Stimulated activated CD8-positive, alpha-beta memory T cell treated with anti-CD3 and anti-CD28 coated beads, Interleukin-4, amount 100 ng/mL, for 24 hours (primary cell): ENCODE data around the gene MSANTD3.
A peak's percentile ranks its signal among the peaks of the same experiment; 100 is the strongest.
"Not testable (repeated sequence)": the region's sequence is repeated elsewhere in the genome, so short reads cannot be mapped to it uniquely, and the experiment has no call there.

Source experiments
- DNase-seq: peaks from one replicate; pipeline ENCODE4 v3.0.0-alpha.2; 2020; ENCODE audit warnings: low read depth

The MSANTD3 gene

GRCh38 chr9:100426530-100427365 lies at the start of gene MSANTD3:
Gene MSANTD3, plus strand, starts transcription at chr9:100427143. Its CDS starts 14,796 bp downstream, at chr9:100441939.
- DNase-seq = peak; percentile 33

GRCh38 chr9:100379862-100380261 lies 47.1 kb upstream of the MSANTD3 start:
- no peak for DNase-seq

GRCh38 chr9:100392989-100393388 lies 34.0 kb upstream of the MSANTD3 start:
- not testable (repeated sequence) for DNase-seq

- no peak for DNase-seq
Observed at GRCh38 chr9:100394032-100394695, 32.8 kb upstream of the MSANTD3 start.

GRCh38 chr9:100394816-100395215 lies 32.1 kb upstream of the MSANTD3 start:
- DNase-seq = no peak

- no peak for DNase-seq
Observed at GRCh38 chr9:100396769-100397168, 30.2 kb upstream of the MSANTD3 start.

- no peak for DNase-seq
Observed at GRCh38 chr9:100397529-100398266, 29.2 kb upstream of the MSANTD3 start.

GRCh38 chr9:100401042-100401441 lies 25.9 kb upstream of the MSANTD3 start:
- no peak for DNase-seq

GRCh38 chr9:100406962-100407361 lies 20.0 kb upstream of the MSANTD3 start:
- no peak for DNase-seq

- DNase-seq = no peak
Observed at GRCh38 chr9:100408546-100409175, 18.3 kb upstream of the MSANTD3 start.

- DNase-seq = no peak
Observed at GRCh38 chr9:100409176-100409556, 17.8 kb upstream of the MSANTD3 start.

GRCh38 chr9:100411472-100412283 lies 15.3 kb upstream of the MSANTD3 start:
- peak; percentile 81 for DNase-seq

GRCh38 chr9:100413839-100414420 lies 13.0 kb upstream of the MSANTD3 start:
- DNase-seq = no peak

GRCh38 chr9:100417815-100418214 lies 9.1 kb upstream of the MSANTD3 start:
- DNase-seq = no peak

GRCh38 chr9:100419166-100419565 lies 7.8 kb upstream of the MSANTD3 start:
- no peak for DNase-seq

GRCh38 chr9:100421116-100421515 lies 5.8 kb upstream of the MSANTD3 start:
- DNase-seq = not testable (repeated sequence)

- DNase-seq = no peak
Observed at GRCh38 chr9:100425758-100426157, 1.2 kb upstream of the MSANTD3 start.

- DNase-seq = no peak
Observed at GRCh38 chr9:100426189-100426529, 784 bp upstream of the MSANTD3 start.

GRCh38 chr9:100427366-100428263 lies 672 bp downstream of the MSANTD3 start:
- DNase-seq = no peak
